ENCODE data around the gene CTNNA2. TPM values are rescaled to one million over a fixed set of nuclear protein-coding genes. Genes with fewer than 3 reads are reported as not detected.

CTNNA2 gene
- 0.13 TPM for total RNA-seq
- long read RNA-seq = 0 reads

DNA sequence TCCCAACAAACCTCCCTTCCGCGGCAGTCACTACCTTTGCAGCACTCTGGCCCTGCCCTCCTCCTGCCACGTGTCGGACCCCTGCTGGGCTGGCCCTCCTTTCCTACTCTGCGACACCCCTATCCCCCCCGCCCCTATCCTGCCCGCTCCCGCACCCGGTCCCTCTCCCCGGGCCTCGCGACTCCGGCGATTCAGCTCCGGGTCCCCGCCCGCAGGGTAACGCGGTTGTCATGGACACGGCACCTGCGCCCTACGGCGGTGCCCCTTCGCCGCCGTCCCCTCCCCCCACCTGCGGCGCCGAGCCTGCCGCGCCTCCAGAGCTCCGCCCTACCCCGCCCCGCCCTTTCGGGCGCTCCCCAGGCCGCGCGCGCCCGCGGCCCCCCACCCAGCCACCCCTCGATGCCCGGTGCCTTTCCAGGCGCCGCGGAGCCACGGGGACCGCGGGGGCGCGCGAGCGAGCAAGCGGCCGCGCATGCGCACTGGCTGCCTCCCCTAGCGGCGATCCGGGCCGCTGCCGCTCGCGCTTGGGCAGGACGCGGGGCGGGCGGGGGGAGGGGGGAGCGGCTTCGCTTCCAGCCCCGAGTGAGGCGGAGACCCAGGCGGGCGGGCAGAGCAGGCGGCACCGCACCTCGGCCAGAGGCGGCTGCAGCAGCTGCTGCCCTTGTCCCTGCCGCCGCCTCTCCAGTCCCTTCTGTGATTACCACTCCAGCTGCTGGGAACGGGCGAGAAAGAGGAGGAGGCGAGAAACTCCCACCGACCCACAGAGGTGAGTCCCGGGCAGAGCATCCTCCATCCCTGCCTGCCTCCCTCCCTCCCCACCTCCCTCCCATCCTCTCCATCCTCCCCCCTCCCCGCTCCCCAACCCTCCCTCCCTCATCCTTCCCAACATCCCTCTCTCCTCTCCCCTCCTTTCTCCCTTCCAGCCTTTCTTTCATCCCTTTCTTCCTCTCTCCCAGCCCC is at the start of gene CTNNA2:
Gene CTNNA2 (plus strand): TSS at position 610 of the 960 bp plus-strand sequence.
- intact Hi-C loops (cut with DNase I) = no loop called here

DNA sequence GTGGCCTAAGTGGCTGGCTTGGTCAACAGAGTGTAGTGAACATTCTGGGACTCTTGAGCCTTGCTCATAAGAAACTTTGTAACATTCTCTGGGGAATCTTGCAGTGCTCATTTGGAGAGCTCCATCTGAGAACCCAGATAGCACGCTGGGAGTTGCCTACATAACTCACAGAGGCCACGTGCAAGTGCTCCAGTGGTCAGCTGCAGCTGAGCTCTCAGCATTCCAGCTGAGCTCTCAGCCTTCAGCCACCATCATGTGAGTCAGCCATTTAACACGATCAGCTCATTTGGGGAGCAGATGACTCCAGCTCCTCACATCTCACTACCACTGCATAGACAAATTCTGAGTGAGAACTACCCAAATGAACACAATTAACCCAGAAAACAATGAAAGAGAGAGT is 25.5 kb upstream of the CTNNA2 start:
- intact Hi-C loops (cut with DNase I) = no loop called here

More for the DNA sequence above, at the start of gene CTNNA2:
- DNase-seq (ENCODE audit: low spot score) = no peak

DNA sequence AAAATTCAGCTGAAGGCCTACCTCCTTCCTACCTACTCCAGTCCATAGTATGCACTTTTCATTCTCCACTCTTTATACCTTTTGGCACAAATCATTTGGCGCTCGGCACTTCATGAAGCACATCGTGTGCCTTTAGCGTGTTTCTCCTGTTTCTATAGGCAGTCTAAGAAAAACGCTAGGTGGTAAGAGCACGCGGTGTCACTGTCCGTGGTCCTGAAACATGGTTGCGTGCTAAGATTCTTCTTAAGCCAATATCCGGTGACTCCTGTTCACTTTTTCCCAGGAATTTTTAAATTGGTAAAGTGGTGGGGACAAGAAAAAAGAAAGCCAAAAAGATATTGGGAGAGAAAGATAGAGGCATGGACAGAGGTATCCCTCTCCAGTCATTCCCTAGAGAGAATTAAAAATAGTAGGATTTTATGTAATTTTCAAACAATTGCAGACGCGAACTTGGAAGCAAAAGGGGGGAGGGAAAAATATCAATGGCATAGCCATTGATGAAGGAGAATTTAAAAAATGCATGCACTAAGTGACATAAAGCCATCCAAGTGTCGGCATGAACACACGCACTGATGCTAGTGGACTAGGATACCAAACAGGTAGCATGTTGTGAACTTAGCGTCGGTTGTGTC is 1.4 kb upstream of the CTNNA2 start:
- no peak for DNase-seq (ENCODE audit: low spot score)
- intact Hi-C loops (cut with DNase I) = no loop called here

More for the DNA sequence above, 25.5 kb upstream of the CTNNA2 start:
- DNase-seq (ENCODE audit: low spot score) = no peak

DNA sequence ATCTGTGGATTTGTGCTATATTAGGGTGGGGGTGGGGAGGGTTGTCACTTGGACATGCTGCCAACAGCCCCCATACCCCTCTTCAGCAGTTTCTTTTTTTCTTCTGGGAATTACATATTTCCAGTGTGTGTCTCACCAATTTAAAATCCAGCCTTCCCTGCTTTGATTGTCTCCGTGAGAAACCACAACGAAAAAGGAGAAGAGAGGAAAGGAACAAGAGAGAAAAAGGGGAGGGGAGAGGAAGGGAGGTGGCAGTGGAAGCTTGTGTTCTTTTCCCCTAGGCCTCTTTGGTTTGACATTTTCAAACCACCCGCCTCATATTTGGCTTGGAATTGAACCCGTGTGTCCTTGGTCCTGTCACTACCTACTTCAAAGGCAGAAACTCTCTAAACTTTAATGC is 860 bp downstream of the CTNNA2 start:
- no peak for DNase-seq (ENCODE audit: low spot score)
- intact Hi-C loops (cut with DNase I) = no loop called here

DNA sequence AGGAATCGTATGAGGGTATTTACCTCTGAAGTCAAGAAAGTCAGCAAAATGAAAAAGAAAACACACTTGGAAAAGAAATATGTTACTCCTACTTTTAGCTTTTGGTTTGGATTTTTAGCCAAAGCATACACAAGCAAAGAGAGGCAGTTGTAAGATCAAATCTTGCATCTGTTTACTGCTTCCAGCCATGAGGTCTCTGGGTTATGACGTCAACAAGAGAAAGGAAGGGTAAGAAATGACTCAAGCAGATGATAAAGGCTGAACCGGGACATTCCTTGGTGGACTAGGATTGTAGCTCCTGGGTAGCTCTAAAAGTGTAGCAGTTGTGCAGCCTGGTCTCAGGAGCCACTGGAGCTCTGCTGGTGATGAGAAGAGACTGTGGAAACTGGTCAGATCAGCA is 16.8 kb downstream of the CTNNA2 start:
- DNase-seq (ENCODE audit: low spot score) = no peak
- intact Hi-C loops (cut with DNase I) = no loop called here

DNA sequence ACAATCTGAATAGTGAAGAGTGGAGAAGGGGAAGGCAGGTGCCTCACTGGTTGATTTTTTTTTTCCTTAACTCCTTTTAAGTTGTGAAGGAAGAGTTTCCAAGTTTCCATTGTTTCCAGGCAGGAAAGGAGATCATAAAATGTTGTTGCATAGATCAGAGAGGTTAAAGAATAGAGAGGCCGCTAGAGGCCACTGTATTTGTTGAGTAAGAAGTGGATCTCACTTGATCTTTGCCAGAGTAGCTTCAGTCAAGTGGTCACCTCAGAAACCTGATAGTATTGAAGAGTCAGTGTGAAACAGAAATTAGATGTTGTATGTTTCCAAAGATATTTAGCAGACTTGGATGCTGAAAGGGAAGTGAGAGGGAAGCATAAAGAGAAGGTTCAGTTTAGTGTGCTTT is 17.6 kb downstream of the CTNNA2 start:
- DNase-seq (ENCODE audit: low spot score) = no peak
- intact Hi-C loops (cut with DNase I) = no loop called here

DNA sequence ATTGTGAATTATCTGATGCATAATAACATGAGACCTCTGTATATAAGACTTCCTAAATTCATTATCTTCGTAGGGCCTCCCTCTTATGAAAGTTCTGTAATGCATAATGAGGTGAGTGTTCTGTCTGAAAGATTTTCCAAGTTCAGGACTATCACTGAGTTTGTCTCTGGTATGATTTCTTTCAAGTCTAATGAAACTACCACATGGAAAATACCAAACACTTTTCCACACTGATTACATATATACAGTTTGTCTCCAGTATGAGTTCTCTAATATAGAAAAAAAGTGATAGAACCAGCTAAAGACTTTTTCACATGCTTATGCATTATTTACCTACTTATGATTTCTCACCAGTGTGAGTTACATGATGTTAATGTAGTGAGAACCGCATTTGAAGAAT is 34.7 kb downstream of the CTNNA2 start:
- no peak for DNase-seq (ENCODE audit: low spot score)
- intact Hi-C loops (cut with DNase I) = no loop called here

DNA sequence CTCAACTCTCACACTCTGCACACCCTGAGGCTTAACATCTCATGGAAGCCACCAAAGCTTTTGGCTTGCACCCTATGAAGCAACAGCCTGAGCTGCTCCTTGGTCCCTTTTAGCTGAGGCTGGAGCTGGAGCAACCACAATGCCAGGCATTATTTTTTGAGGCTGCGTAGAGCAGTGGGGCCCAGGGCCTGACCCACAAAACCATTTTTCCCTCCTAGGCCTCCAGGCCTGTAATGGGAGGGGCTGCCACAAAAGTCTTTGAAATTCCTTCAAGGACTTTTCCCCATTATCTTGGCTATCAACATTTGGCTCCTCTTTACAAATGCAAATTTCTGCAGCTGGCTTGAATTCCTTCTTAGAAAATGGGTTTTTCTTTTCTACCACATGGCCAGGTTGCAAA is 39.8 kb downstream of the CTNNA2 start:
- DNase-seq (ENCODE audit: low spot score) = no peak
- intact Hi-C loops (cut with DNase I) = no loop called here

DNA sequence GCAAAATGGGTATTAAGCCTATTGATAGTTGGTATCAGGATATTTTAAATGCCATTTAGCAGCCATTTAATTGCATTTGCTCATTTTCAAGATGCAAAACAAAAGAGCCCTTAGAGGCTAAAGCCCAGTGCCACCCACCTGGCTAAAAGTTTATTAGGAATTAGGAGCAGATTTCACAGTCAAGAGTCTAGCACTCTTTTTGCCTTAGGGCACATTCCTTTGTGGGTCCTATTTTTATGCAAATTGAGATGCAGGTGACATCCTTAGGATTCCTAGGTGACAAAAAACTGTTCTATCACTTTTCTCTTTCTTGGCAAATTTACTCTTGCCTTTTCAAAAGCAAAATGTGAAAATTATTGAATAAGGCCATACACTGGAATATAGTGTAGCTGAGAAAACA is 42.0 kb downstream of the CTNNA2 start:
- intact Hi-C loops (cut with DNase I) = no loop called here
- DNase-seq (ENCODE audit: low spot score) = no peak

DNA sequence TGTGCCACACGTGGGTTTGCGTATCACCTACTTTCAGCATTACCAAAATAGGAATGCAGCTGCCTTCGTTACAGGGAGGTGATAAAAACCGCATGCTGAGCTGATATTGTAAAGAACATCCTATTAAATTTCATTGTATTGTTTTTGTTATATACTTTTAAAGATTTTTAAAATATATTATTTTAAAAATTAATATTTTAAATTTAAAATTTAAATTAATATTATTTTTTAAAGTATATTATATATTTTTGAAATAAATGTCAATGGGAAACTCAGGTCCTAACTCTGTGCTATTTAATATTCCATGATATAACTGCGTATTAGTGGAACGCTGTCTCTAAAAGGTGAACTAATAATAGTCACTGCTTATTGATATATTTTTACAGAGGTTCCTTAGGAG is 51.2 kb downstream of the CTNNA2 start:
- DNase-seq (ENCODE audit: low spot score) = no peak
- intact Hi-C loops (cut with DNase I) = no loop called here

DNA sequence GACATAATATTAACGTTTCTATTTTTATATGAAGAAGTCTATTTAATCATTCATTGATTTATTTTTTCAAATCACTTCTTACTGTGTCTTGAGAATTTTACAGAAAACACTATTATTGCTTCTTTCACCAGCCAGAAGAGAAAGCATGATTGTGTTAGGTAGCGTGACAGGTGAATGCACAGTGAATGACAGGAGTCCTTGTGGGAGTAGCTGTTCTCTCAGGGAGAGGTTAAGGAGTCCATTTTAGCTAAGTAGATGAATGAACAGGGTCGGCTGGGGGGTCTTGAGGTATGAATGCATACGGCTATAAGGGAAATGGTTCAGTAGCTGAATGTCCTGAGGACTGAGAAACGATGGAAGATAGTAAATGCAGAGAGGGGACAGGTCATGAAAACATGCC is 56.2 kb downstream of the CTNNA2 start:
- intact Hi-C loops (cut with DNase I) = no loop called here
- no peak for DNase-seq (ENCODE audit: low spot score)

DNA sequence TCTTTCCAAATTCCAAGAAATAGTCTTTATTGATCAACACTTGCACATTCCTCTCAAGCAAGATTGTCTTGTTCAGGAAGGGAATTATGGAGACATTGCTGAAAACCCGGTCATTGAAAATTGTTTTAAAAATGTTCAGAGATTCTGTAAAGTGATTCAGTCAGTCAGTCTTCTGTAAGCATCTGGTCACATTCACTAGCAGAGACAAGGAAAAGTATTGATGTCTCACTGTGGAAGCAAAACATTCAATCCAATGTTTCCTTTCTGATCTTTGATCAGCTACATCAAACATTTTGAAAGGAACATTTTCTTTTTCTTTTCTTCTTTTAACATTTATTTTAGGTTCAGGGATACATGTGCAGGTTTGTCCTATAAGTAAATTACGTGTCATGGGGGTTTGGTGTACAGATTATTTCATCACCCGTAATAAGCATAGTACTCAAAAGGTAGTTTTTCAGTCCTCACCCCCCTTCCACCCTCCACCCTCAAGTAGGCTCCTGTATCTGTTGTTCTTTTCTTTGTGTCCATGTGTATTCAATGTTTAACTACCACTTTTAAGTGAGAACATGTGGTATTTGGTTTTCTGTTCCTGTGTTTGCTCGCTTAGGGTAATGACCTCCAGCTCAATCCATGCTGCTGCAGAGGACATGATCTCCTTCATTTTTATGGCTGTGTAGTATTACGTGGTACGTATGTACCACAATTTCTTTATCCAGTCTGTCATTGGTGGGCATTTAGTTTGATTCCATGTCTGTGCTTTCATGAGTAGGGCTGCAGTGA is 61.2 kb downstream of the CTNNA2 start:
- no peak for DNase-seq (ENCODE audit: low spot score)
- intact Hi-C loops (cut with DNase I) = no loop called here

DNA sequence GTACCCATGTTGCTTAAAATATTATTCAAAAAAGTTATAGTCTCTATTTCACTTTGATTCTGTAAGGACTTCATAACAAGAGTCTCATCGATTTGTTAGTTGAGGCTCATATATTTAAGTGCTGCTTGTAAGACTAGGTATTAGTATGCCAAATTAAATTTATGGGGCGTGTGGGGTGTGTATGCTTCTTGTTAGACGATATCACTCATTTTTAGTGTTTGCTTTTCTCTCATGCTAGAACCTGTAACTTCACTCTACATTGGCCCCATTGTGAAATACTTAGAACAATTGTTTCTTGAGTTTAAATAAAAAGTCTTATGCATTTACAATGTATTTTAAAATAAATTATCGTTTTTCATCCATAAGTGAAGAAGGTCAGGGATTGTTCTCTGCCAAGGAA is 63.6 kb downstream of the CTNNA2 start:
- DNase-seq (ENCODE audit: low spot score) = no peak
- intact Hi-C loops (cut with DNase I) = no loop called here

DNA sequence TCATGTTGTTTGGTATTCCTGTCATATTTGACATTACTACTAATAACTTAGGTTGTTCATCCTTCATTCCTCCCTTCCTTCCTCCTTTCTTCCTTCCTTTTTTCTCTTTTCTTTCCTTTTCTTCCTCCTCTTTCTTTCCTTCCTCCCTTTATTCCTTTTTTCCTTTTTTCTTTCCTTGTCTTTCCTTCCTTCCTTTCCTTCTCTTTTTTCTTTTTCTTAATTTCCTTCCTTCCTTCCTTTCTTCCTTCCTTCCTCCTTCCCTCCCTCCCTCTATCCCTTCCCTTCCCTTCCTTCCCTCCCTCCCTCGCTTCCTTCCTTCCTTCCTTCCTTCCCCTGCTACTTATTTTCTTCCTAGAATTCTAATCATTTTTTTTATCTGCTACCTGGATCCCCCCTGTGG is 66.1 kb downstream of the CTNNA2 start:
- intact Hi-C loops (cut with DNase I) = no loop called here
- DNase-seq (ENCODE audit: low spot score) = no peak

DNA sequence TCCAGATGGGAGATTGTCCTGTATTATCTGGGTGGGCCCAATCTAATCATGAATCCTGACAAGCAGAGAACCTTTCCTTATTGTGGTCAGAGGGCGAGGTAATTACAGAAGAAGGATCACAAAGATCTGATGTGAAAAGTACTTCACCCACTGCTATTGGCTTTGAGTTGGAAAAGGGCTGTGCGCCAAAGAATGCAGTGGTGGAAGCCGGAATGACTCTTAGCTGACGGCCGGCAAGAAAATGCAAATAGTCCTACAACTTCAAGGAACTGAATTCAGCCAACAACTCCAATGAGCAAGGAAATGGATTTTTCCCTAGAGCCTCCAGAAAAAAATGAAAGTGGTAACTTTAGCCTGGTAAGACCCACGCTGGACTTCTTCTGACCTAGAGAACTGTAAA is 67.3 kb downstream of the CTNNA2 start:
- no peak for DNase-seq (ENCODE audit: low spot score)
- intact Hi-C loops (cut with DNase I) = no loop called here

DNA sequence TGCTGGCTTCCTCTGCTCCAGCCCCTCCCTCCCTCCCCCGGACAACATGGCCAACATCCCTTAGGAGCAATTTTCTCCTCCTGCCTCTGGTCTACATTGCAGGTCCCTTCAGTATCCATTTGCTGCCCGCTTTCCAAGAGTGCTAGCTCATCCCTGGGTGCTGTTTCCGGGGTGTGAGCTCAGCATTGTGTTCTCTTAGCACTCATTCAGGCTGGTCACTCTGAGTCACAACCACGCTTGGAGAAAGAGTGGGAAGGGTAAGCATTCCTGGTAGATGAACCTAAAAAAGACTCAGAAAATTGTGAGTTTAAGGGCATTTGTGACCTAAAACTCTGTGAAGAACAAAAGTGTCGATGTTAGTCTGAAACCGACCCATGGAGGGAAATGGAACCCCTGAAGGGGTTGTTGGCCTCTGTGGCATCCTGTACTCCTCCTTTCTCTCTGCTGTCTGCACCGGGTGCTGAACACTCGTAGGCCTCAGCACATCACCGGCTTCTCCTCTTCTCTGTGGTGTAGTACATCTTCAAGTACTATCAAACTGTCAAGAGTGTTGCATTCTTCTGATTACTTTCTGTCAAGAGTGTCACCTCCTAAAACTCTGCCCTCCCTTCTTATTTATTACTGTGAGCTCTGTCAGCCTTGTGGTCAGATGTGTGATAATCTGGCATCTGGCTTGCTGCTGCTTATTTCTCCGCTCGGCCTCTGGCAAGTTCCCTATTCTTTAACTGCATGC is 73.0 kb downstream of the CTNNA2 start:
- DNase-seq (ENCODE audit: low spot score) = no peak
- intact Hi-C loops (cut with DNase I) = no loop called here

DNA sequence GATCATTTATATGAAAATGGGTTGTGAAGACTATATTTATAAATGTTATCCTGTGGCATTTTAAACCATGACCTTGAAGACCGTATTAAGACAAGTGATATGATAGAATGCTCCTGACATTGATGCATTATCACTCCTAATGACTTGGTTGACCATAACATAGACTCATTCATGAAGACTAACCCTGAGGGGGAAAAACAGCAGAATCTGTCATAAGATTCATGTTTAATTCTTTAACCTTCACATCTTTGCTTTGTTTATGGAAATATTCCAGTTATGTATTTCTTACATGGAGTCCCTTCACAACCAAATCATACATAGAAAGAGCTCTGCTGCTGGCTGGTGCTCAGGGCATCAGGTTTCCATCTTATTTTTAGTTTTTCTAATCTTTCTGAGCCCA is 78.4 kb downstream of the CTNNA2 start:
- intact Hi-C loops (cut with DNase I) = no loop called here

DNA sequence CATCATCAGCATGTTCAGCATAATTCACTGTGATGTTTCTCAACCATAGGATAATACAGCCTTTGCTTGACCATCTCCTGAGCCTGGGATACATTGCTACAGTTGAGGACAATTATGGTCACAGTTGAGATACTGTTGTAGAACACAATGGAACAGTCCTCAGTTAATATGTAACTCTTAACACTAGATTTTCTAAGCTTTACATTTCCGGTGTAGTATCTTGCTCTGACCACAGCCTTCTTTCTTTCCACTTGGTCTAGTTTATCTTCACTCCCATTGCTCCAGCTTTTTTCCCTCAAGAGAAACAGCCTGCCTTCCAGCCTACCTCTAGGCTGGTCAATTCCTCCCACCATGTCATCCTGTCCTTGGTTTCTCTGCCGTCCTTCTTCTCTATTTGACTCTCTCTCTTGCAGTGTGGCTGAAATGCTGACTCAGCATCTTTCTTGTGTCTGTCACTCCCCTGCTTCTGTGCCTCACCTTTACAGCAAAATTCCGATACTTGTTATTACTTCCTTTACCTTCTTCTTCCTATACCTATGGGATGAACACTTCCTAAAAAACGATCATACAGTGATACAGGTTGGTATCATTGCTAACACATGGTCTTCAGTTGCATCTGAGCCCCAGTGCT is 80.5 kb downstream of the CTNNA2 start:
- intact Hi-C loops (cut with DNase I) = no loop called here

More for the DNA sequence above, 78.4 kb downstream of the CTNNA2 start:
- DNase-seq (ENCODE audit: low spot score) = no peak

DNA sequence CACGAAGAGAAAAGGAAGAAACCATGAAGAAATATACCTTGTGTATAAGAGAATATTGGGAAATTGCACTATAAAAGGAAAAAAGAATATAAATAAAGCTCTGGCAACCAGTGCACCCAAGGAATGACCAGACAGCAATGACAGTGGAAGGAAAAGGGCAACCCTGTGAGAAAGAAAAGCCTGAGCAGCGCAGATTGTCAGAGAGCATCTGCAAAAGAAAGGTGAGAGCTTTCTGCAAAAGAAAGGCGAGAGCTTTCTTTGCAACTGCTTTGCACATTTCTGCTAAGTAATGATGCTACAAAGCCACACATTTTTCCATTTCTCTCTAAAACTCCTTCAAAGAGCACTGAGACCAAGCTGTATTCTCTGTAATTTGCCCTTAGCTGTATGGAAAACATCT is 83.6 kb downstream of the CTNNA2 start:
- intact Hi-C loops (cut with DNase I) = no loop called here
- no peak for DNase-seq (ENCODE audit: low spot score)

More for the DNA sequence above, 80.5 kb downstream of the CTNNA2 start:
- DNase-seq (ENCODE audit: low spot score) = no peak
